Activated CD4-positive, alpha-beta T cell treated with anti-CD3 and anti-CD28 coated beads for 36 hours (primary cell): Measurements from ENCODE around the gene KRTAP1-5. TPM values are rescaled to one million over a fixed set of nuclear protein-coding genes. Genes with fewer than 3 reads are reported as not detected.

Source experiments
- ATAC-seq: fragments of 200-7000 bp; cut with Tn5 transposase; one replicate; pipeline ENCODE4 v1.10.0; 2021; ENCODE audit warnings: mild to moderate bottlenecking, moderate library complexity
- CTCF ChIA-PET: fragments of 350-600 bp; sonication (Branson Sonifier 250); formaldehyde crosslinking; loops from one replicate; lab custom pipeline; 2021; ENCODE audit warnings: antibody characterized with exemption; lab: Charles Lee
- POLR2A ChIA-PET: fragments of 350-600 bp; sonication (Branson Sonifier 250); formaldehyde crosslinking; loops from one replicate; lab custom pipeline; 2021; ENCODE audit warnings: antibody characterized with exemption, inconsistent platforms; lab: Charles Lee
- DNase-seq: peaks from one replicate; pipeline ENCODE4 v3.0.0-alpha.2; 2020
- H3K27ac Mint-ChIP-seq: one replicate; pipeline ENCODE4 v1.8.0; 2021; ENCODE audit warnings: mixed read lengths
- H3K27me3 Mint-ChIP-seq: one replicate; pipeline ENCODE4 v1.8.0; 2021; ENCODE audit warnings: mixed read lengths
- H3K36me3 Mint-ChIP-seq: one replicate; pipeline ENCODE4 v1.8.0; 2021; ENCODE audit warnings: low read depth, mixed read lengths
- H3K4me1 Mint-ChIP-seq: one replicate; pipeline ENCODE4 v1.8.0; 2021; ENCODE audit warnings: mixed read lengths
- H3K4me3 Mint-ChIP-seq: one replicate; pipeline ENCODE4 v1.8.0; 2021; ENCODE audit warnings: mild to moderate bottlenecking, moderate library complexity, mixed read lengths
- H3K9me3 Mint-ChIP-seq: one replicate; pipeline ENCODE4 v1.8.0; 2021; ENCODE audit warnings: low read depth, mixed read lengths
- intact Hi-C, 2 experiments: fragments of 100-400 bp; cut with DNase I in 1 of 2; cut with micrococcal nuclease in 1 of 2; formaldehyde crosslinking; loops; one replicate each; pipeline versions ENCODE4 v1.14.2 to v1.15.1; 2022 to 2024; cut with DNase I, micrococcal nuclease
- total RNA-seq, 2 experiments: library from RNA; stranded (reverse); gene quantifications; one replicate each; pipeline ENCODE4 v1.2.3, GENCODE V29; 2021

Gene KRTAP1-5
- total RNA-seq, 2 experiments from 2014 or later, result not detected

GRCh38 chr17:40997361-40997760, 29.6 kb downstream of the KRTAP1-5 start:
- DNase-seq, result no peak
- Mint-ChIP-seq H3K36me3 (no peaks in the 10 kb centered on the region), H3K9me3 (no peaks in the 10 kb centered on the region), H3K4me3 (no peak overlapping the region), H3K27ac (no peak overlapping the region), H3K27me3 (peaks cover 26% of the 10 kb centered on the region), H3K4me1 (no peaks in the 10 kb centered on the region)
- no peak for ATAC-seq
- ChIA-PET CTCF (interaction anchor here (1.0 kb wide), 1 partner anchor 31 kb away, joined by 3 read pairs; no protein-coding TSS in a partner anchor), POLR2A (no interaction called here)
- intact Hi-C loops, result no loop called here

GRCh38 chr17:40996829-40997228, 30.2 kb downstream of the KRTAP1-5 start:
- Mint-ChIP-seq H3K27ac (no peak overlapping the region), H3K4me1 (no peaks in the 10 kb centered on the region), H3K27me3 (peaks cover 27% of the 10 kb centered on the region), H3K4me3 (no peak overlapping the region), H3K36me3 (no peaks in the 10 kb centered on the region), H3K9me3 (no peaks in the 10 kb centered on the region)
- DNase-seq, result no peak
- no peak for ATAC-seq
- CTCF ChIA-PET, result interaction anchor here (0.7 to 1.0 kb wide), 2 partner anchors 31 to 651 kb away, joined by 3 read pairs; no protein-coding TSS in a partner anchor
- intact Hi-C loops, result no loop called here
- POLR2A ChIA-PET, result no interaction called here

GRCh38 chr17:40995116-40995515, 31.9 kb downstream of the KRTAP1-5 start:
- Mint-ChIP-seq H3K4me1 (no peaks in the 10 kb centered on the region), H3K4me3 (no peak overlapping the region), H3K27me3 (peaks cover 31% of the 10 kb centered on the region), H3K36me3 (no peaks in the 10 kb centered on the region), H3K27ac (no peak overlapping the region), H3K9me3 (no peaks in the 10 kb centered on the region)
- ChIA-PET CTCF (interaction anchor here (0.8 kb wide), 1 partner anchor 32 kb away, joined by 3 read pairs; no protein-coding TSS in a partner anchor), POLR2A (no interaction called here)
- ATAC-seq, result no peak
- DNase-seq, result no peak
- intact Hi-C loops, result no loop called here

GRCh38 chr17:40993839-40994238, 33.2 kb downstream of the KRTAP1-5 start, which contains the start of gene KRTAP3-3:
Gene KRTAP3-3 (minus strand): TSS chr17:40994164. CDS start chr17:40994097, 67 bp downstream.
- Mint-ChIP-seq H3K27ac (no peak within 1 kb of the TSS), H3K4me3 (no peak within 1 kb of the TSS), H3K27me3 (peaks cover 29% of the 10 kb centered on the region), H3K4me1 (no peaks in the 10 kb centered on the region), H3K9me3 (no peaks in the 10 kb centered on the region), H3K36me3 (no peaks in the 10 kb centered on the region)
- ATAC-seq (no peak), DNase-seq (no peak)
- POLR2A ChIA-PET, result no interaction called here
- intact Hi-C loops, result no loop called here
- CTCF ChIA-PET, result no interaction called here

- Mint-ChIP-seq H3K4me1 (no peaks in the 10 kb centered on the region), H3K27me3 (peaks cover 29% of the 10 kb centered on the region), H3K9me3 (no peaks in the 10 kb centered on the region), H3K4me3 (no peak overlapping the region), H3K36me3 (no peaks in the 10 kb centered on the region), H3K27ac (no peak overlapping the region)
- DNase-seq, result no peak
- ATAC-seq, result no peak
- ChIA-PET POLR2A (no interaction called here), CTCF (no interaction called here)
- intact Hi-C loops, result no loop called here
Observed at GRCh38 chr17:40993084-40993483, 33.9 kb downstream of the KRTAP1-5 start.

GRCh38 chr17:40992666-40993065, 34.3 kb downstream of the KRTAP1-5 start:
- no peaks in the 10 kb centered on the region for H3K9me3 Mint-ChIP-seq
- H3K4me3 Mint-ChIP-seq, result no peak overlapping the region
- no peaks in the 10 kb centered on the region for H3K4me1 Mint-ChIP-seq
- intact Hi-C loops, result no loop called here
- H3K27me3 Mint-ChIP-seq, result peaks cover 29% of the 10 kb centered on the region
- POLR2A ChIA-PET, result no interaction called here
- CTCF ChIA-PET, result no interaction called here
- no peak overlapping the region for H3K27ac Mint-ChIP-seq
- DNase-seq, result no peak
- no peak for ATAC-seq
- H3K36me3 Mint-ChIP-seq, result no peaks in the 10 kb centered on the region

- intact Hi-C loops, result no loop called here
- ChIA-PET CTCF (no interaction called here), POLR2A (no interaction called here)
- Mint-ChIP-seq H3K9me3 (no peaks in the 10 kb centered on the region), H3K4me1 (no peaks in the 10 kb centered on the region), H3K36me3 (no peaks in the 10 kb centered on the region), H3K27me3 (peaks cover 12% of the 10 kb centered on the region), H3K4me3 (no peak overlapping the region), H3K27ac (no peak overlapping the region)
- no peak for ATAC-seq
- no peak for DNase-seq
Observed at GRCh38 chr17:40986920-40987319, 40.1 kb downstream of the KRTAP1-5 start.

GRCh38 chr17:40984226-40984625, 42.8 kb downstream of the KRTAP1-5 start, which contains the start of gene KRT40:
Gene KRT40 (minus strand): TSS chr17:40984326. CDS start chr17:40984273, 53 bp downstream.
- CTCF ChIA-PET, result interaction anchor here (0.6 kb wide), 1 partner anchor 564 kb away, joined by 3 read pairs; no protein-coding TSS in a partner anchor
- Mint-ChIP-seq H3K4me1 (no peaks in the 10 kb centered on the region), H3K9me3 (no peaks in the 10 kb centered on the region), H3K36me3 (no peaks in the 10 kb centered on the region), H3K4me3 (no peak within 1 kb of the TSS), H3K27ac (no peak within 1 kb of the TSS), H3K27me3 (peaks cover 9% of the 10 kb centered on the region)
- POLR2A ChIA-PET, result no interaction called here
- DNase-seq, result no peak
- ATAC-seq, result no peak
- intact Hi-C loops, result no loop called here

- DNase-seq, result no peak
- Mint-ChIP-seq H3K9me3 (no peaks in the 10 kb centered on the region), H3K4me1 (no peaks in the 10 kb centered on the region), H3K27me3 (peaks cover 11% of the 10 kb centered on the region), H3K4me3 (no peak overlapping the region), H3K27ac (no peak overlapping the region), H3K36me3 (no peaks in the 10 kb centered on the region)
- intact Hi-C loops, result no loop called here
- ChIA-PET CTCF (interaction anchor here (0.7 to 1.0 kb wide), 3 partner anchors 10 to 452 kb away, joined by 3 read pairs; no protein-coding TSS in a partner anchor), POLR2A (no interaction called here)
- no peak for ATAC-seq
Observed at GRCh38 chr17:40981115-40981514, 45.9 kb downstream of the KRTAP1-5 start.

GRCh38 chr17:40980596-40980995, 46.4 kb downstream of the KRTAP1-5 start:
- no peaks in the 10 kb centered on the region for H3K36me3 Mint-ChIP-seq
- no peaks in the 10 kb centered on the region for H3K9me3 Mint-ChIP-seq
- no peaks in the 10 kb centered on the region for H3K4me1 Mint-ChIP-seq
- no peak overlapping the region for H3K27ac Mint-ChIP-seq
- no peak for ATAC-seq
- no peak overlapping the region for H3K4me3 Mint-ChIP-seq
- peaks cover 11% of the 10 kb centered on the region for H3K27me3 Mint-ChIP-seq
- CTCF ChIA-PET, result interaction anchor here (0.6 to 1.0 kb wide), 2 partner anchors 16 to 175 kb away, joined by 3 read pairs; no protein-coding TSS in a partner anchor
- intact Hi-C loops, result no loop called here
- no peak for DNase-seq
- POLR2A ChIA-PET, result no interaction called here

- Mint-ChIP-seq H3K27ac (no peak overlapping the region), H3K36me3 (no peaks in the 10 kb centered on the region), H3K4me3 (no peak overlapping the region), H3K9me3 (no peaks in the 10 kb centered on the region), H3K4me1 (no peaks in the 10 kb centered on the region), H3K27me3 (peaks cover 16% of the 10 kb centered on the region)
- ChIA-PET CTCF (interaction anchor here (0.6 to 1.0 kb wide), 3 partner anchors 16 to 839 kb away, joined by 3 read pairs; no protein-coding TSS in a partner anchor), POLR2A (no interaction called here)
- ATAC-seq (no peak), DNase-seq (no peak)
- intact Hi-C loops, result no loop called here
Observed at GRCh38 chr17:40980117-40980516, 46.9 kb downstream of the KRTAP1-5 start.

- H3K4me1 Mint-ChIP-seq, result no peaks in the 10 kb centered on the region
- no peaks in the 10 kb centered on the region for H3K36me3 Mint-ChIP-seq
- no peak overlapping the region for H3K27ac Mint-ChIP-seq
- H3K4me3 Mint-ChIP-seq, result no peak overlapping the region
- peaks cover 14% of the 10 kb centered on the region for H3K27me3 Mint-ChIP-seq
- no peaks in the 10 kb centered on the region for H3K9me3 Mint-ChIP-seq
- intact Hi-C loops, result no loop called here
- ChIA-PET POLR2A (no interaction called here), CTCF (no interaction called here)
- ATAC-seq (no peak), DNase-seq (no peak)
Observed at GRCh38 chr17:40978575-40979151, 48.3 kb downstream of the KRTAP1-5 start.
